ENCODE measurements around the gene SOX5.

DNA sequence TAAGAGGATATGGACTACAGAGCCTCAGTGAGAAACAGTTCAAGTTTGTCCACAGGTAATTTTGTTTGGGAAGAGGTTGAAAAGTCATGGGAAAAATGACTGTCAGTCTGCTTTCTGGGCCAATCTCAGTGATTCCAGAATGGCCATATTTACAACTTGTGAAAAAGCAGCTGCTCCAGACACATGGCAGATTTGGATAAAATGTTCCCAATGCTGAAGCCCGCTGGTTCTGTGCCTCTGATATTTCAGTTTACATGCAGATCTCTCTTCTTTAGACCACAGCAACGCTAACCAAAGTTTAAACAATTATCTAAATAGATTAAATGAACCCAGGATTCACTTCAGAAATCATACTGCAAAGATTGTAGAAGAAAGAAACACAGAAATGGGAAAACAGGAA lies 222.8 kb downstream of the SOX5 start:
- TF ChIP-seq, protein P1, sequence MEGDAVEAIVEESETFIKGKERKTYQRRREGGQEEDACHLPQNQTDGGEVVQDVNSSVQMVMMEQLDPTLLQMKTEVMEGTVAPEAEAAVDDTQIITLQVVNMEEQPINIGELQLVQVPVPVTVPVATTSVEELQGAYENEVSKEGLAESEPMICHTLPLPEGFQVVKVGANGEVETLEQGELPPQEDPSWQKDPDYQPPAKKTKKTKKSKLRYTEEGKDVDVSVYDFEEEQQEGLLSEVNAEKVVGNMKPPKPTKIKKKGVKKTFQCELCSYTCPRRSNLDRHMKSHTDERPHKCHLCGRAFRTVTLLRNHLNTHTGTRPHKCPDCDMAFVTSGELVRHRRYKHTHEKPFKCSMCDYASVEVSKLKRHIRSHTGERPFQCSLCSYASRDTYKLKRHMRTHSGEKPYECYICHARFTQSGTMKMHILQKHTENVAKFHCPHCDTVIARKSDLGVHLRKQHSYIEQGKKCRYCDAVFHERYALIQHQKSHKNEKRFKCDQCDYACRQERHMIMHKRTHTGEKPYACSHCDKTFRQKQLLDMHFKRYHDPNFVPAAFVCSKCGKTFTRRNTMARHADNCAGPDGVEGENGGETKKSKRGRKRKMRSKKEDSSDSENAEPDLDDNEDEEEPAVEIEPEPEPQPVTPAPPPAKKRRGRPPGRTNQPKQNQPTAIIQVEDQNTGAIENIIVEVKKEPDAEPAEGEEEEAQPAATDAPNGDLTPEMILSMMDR (IDR thresholded peaks at IDR 0.05), result no peak
- TF ChIP-seq POLR2A (IDR thresholded peaks at IDR 0.05), result no peak
